ENCODE measurements around the gene FRMPD1. TPM values are rescaled to one million over a fixed set of nuclear protein-coding genes. Genes with fewer than 3 reads are reported as not detected.

FRMPD1 gene
- total and polyA plus RNA-seq, 2 of the 4 experiments (the other 2 are of a cell fraction): not detected

DNA sequence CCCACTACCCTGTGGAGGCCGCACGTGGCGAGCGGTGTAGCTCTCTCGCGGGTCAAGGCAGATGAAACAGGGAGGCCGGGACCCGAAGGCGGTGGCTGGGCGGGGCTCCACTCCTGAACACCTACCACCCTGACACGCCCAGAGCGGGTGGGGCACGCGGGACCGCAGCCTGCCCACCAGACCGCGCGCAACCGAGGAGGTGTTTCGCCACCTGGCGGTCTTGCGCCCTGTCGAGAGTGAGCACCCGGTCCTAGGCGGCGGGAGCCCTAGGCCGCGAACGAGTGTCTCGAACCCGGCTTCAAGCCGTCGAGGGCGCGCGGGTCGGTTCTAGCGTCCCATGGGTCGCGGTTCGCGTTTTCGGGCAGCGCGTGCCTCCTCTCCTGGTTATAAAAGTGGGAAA, 136.3 kb downstream of the FRMPD1 start:
- Histone ChIP-seq H2BK120ac (ENCODE audit: low read depth, low read length) (no peak overlapping the region), H4K8ac (ENCODE audit: low read depth in 2 of 2, low read length in 2 of 2) (no peak overlapping the region), H4K91ac (ENCODE audit: insufficient read depth, low read depth, low read length) (no peak overlapping the region), H3K23ac (ENCODE audit: low read depth, low read length) (no peak overlapping the region), H3K27ac (ENCODE audit: insufficient read depth, low read length) (no peak overlapping the region), H2BK15ac (ENCODE audit: low read depth, low read length) (no peak overlapping the region), H3K18ac (ENCODE audit: low read depth, low read length) (no peak overlapping the region), H3K14ac (replicated peaks; ENCODE audit: low read depth, low read length) (no peak overlapping the region), H2AK9ac (replicated peaks; ENCODE audit: low read depth, low read length, poor library complexity) (no peak overlapping the region), H2BK20ac (ENCODE audit: low read depth, low read length) (no peak overlapping the region), H3K4ac (ENCODE audit: low read depth, low read length) (no peak overlapping the region), H2BK5ac (ENCODE audit: low read depth, low read length, poor library complexity, severe bottlenecking) (no peak overlapping the region), H3K27me3 (ENCODE audit: control insufficient read depth, insufficient read depth, low read length) (no peaks in the 10 kb centered on the region), H3K56ac (ENCODE audit: extremely low read depth, insufficient read depth, low read length) (no peak overlapping the region), H3K4me2 (ENCODE audit: low read depth, low read length) (no peak overlapping the region), H3K9ac (ENCODE audit: low read depth, low read length) (no peak overlapping the region), H3K4me3 (ENCODE audit: insufficient read depth, low read depth, low read length) (no peak overlapping the region), H3K79me1 (ENCODE audit: low read depth in 1 of 2, low read length in 2 of 2) (peaks cover 20 to 34% of the 10 kb centered on the region in 2 experiments), H4K20me1 (ENCODE audit: insufficient read depth, low read length) (peaks cover 14% of the 10 kb centered on the region; the same call in 1 of the 2 replicates), H4K5ac (ENCODE audit: low read depth, low read length) (no peak overlapping the region), H3K4me1 (ENCODE audit: control insufficient read depth, insufficient read depth, low read length) (peaks cover 3% of the 10 kb centered on the region; the same call in 1 of the 2 replicates), H2AFZ (replicated peaks; ENCODE audit: low read length, poor library complexity) (peak overlapping the region; percentile 39), H3K9me1 (ENCODE audit: insufficient read depth, low read length) (peaks cover 6% of the 10 kb centered on the region; the same call in 1 of the 2 replicates), H3K9me3 (ENCODE audit: control insufficient read depth, insufficient read depth, low read length) (no peaks in the 10 kb centered on the region), H2AK5ac (ENCODE audit: low read depth, low read length) (no peak overlapping the region), H3K36me3 (ENCODE audit: control insufficient read depth, insufficient read depth, low read length) (peaks cover 9% of the 10 kb centered on the region)
- DNase-seq (no peak), ATAC-seq (ENCODE audit: low read depth) (no peak)
- WGBS, 2 experiments (ENCODE audit: extremely low coverage in 2 of 2, insufficient read length in 1 of 2): 44% methylated on average over 27 of the region's 45 CpGs; no CpG with 5 or more reads in 1 of the 2 experiments
- dilution Hi-C loops (cut with HindIII; ENCODE audit: low sequenced_read_pairs, unreplicated experiment) (no loop called here), intact Hi-C loops (cut with micrococcal nuclease) (no loop called here), in situ Hi-C loops (cut with MboI; ENCODE audit: low sequenced_read_pairs) (no loop called here)
- CTCF ChIA-PET: no interaction called here
- TF ChIP-seq MAZ (IDR thresholded peaks at IDR 0.05; ENCODE audit: borderline replicate concordance, low read depth, low read length): no peak
- TF ChIP-seq USF2 (IDR thresholded peaks at IDR 0.05; ENCODE audit: low read depth, low read length): no peak
- TF ChIP-seq CEBPB (IDR thresholded peaks at IDR 0.05; ENCODE audit: low read depth, low read length): no peak
- no peak for TF ChIP-seq RCOR1 (IDR thresholded peaks at IDR 0.05; ENCODE audit: insufficient replicate concordance, low read length)
- POLR2A ChIA-PET (ENCODE audit: unreplicated experiment): no interaction called here
- BruUV-seq (replicated peaks): no TSS peak

Data from IMR-90 (cell line).